Activated naive CD4-positive, alpha-beta T cell treated with anti-CD3 and anti-CD28 coated beads, Interleukin-2, amount 50 U/mL, for 16 hours (primary cell): ENCODE data around the gene DNAAF5.

Source experiments
- DNase-seq: peaks from one replicate; pipeline ENCODE4 v3.0.0-alpha.2; 2020

Gene DNAAF5

DNA sequence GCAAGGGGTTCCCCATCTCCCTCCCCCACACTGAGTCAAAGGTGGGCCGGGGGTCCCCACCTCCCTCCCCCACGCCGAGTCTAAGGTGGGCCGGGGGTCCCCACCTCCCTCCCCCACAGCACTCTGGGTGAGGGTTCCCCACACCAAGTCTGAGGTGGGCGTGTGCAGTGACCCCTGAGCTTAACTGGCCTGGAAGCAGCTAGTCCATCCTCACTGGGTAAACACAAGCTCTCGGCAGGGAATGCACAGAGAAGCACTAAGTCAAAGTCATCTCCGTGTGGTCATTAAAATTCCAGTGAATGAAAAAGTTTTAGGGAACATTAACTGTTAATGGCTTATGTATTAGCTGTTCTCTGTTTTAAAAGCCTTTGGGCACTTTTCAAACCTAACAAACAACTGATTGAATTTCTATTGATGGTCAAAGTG, 44.3 kb downstream of the DNAAF5 start:
- DNase-seq = no peak

DNA sequence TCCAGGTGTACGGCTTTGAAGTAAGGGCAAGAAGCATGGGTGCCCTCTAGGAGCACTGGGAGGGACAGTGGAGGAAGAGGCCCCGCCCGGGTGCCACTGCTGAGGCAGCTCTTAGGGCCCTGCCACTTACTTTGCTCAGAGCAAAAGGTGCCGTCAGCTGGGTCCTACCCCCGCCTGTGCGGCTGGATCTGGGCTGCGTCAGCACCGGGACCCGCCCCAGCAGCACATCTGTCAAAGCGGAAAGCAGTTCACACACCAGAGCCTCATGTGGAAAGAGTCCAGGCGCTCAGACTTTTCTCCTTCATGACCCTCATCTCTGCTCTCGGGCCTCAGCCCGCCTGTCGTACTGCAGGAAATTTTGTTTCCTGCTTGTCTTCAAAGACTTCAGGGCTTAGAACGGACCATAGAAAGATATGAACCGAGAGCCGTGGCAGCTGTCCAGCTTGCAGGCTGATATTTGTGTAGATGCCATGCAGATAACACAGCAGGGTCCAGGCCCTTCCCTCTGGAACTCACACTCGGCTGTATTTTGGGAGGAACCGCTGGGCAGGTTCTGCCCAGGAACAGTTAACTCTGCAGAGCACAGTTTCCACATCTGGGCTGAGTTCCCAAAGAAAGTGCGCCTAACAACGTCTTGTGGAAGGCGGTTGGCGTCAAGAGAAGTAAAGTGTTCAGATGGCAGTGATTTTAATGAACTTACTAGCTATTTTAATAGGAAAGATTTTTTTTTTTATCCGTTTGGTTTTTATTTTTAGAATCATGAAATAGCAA, 44.9 kb downstream of the DNAAF5 start:
- DNase-seq = no peak

GRCh38 chr7:772005-772294, 45.5 kb downstream of the DNAAF5 start:
- DNase-seq = no peak

DNA sequence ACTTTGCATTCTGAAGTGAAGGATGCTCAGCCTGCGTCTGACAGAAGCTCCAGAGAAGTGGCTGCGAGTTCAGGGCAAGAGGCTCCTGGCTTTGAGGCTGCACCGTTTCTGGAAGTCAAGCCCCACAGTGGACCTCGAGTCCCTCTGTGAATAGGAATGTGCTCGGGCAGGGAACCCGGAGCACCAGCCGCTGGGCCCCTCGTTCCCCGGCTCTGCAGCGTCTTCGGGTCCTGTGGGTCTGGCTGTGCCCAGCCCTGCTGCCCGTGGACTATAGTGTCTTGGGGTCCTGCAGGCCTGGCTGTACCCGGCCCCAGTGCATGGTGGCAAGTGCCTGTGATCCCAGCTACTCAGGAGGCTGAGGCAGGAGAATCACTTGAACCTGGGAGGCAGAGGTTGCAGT, 45.9 kb downstream of the DNAAF5 start:
- no peak for DNase-seq

DNA sequence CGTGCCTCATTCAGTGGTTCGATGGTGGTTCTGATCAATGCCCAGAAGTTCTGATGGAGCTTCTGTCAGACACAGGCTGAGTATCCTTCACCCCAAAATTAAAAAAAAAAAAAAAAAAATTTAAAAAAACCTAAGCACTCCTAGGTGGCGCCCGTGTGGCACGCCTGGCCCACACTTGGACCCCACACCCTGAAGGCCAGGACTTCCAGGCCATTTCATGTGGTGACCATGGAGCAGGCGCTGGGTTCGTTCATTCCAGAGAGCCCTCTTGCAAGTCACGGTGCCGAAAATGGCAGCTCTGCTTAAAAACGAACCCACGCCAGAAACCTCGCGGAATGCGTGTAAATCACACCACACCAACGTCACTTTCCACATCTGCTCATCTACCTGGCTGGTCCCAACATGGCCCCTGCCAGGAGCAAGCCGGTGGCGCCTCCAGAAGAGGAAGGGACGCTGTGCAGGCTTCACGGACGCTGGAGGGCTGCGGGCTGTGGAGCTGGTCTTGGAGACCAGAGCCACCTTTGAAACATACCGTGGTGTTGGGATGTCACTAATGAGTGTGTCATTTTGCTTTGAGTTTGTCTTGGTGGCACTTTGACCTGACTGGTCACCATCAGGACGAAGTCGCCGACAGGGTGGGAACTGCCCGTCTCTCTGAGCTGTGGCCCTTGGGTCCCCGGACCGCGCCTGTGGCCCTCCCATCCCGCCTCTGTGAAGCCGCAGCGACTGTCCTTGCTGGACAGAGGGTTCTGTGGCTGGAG, 46.5 kb downstream of the DNAAF5 start:
- DNase-seq = no peak

DNA sequence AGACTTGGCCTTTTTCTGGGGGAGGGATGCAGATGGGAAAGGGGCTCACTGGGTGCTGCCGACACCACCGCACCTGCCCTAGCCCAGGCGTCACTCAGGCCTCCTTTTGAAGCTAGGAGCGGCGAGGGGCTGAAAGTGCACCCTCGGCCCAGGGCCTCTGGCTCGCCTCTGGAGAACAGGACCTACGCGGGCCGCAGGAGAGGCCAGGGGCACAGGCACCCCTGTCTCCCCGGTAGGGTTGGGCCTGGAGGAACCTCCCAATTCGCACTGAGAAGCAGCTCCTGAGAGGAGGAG, 47.1 kb downstream of the DNAAF5 start:
- DNase-seq = no peak

- DNase-seq = peak; percentile 70
These were observed 47.9 kb downstream of the DNAAF5 start for GRCh38 chr7:774161-775109.

DNA sequence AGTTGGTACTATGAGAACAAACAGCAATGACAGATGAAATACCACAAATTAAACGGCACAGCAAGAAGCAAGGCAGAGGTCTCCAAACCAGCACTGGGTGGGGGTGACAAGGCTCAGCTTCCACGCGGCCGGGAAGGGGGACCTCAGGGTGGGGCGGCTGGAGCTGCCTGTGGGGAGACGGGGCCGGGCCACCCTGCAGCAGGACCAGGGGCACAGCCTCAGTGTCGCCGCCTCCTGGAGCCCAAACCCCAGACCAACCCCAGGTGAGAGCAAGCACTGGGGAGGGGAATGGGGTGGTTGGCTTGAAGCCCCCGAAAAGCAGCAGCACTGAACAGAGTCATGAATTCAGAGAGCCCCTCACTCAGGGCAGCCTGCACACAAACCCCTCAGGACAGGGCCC, 49.9 kb downstream of the DNAAF5 start:
- DNase-seq = no peak

GRCh38 chr7:776992-777727, 50.7 kb downstream of the DNAAF5 start:
- no peak for DNase-seq

GRCh38 chr7:777728-778078, 51.2 kb downstream of the DNAAF5 start:
- no peak for DNase-seq

GRCh38 chr7:778271-778967, 51.9 kb downstream of the DNAAF5 start:
- no peak for DNase-seq

- no peak for DNase-seq
These were observed 52.5 kb downstream of the DNAAF5 start for GRCh38 chr7:778968-779451.

DNA sequence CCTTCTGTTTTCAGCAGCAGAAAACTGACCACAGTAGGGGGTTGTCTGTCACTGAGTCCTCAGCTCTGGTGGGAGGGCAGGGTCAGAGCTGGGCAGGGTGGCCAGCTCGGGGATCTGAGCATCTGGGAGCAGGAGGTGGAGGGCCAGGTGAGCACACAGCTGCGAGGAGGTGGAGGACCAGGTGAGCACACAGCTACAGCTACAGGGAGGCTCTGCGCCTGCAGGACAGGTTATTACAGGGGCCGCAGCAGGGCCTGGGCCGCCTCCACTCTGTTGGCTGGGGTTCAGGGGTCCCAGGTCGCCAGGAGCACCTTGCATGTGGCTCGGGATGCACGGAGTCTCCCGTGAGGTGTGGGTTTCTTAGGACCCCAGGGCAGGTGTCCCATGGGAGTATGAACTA, 53.0 kb downstream of the DNAAF5 start:
- DNase-seq = no peak

DNA sequence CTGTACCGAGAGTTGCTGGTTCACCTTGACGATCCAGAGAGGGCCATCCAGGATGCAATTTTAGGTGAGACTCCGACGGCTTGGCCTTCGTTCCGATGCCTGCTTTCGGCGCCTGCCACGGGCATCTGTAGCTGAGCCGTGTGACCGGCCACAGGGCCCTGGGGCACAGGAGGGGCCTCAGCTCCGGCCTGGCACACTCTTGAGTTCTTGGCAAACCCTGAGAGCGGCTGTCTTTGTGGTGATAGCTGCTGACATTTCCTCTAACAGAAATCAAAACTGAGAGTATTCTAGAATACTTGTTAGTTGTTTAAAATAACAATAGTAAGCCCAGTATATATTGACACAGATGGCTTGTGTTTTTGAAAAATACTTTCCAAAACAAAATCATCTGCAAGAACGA, 53.6 kb downstream of the DNAAF5 start:
- no peak for DNase-seq

GRCh38 chr7:780516-780915, 54.0 kb downstream of the DNAAF5 start:
- no peak for DNase-seq

GRCh38 chr7:781186-781849, 54.8 kb downstream of the DNAAF5 start:
- no peak for DNase-seq

GRCh38 chr7:781936-782529, 55.5 kb downstream of the DNAAF5 start:
- no peak for DNase-seq

GRCh38 chr7:782718-783449, 56.4 kb downstream of the DNAAF5 start:
- no peak for DNase-seq

DNA sequence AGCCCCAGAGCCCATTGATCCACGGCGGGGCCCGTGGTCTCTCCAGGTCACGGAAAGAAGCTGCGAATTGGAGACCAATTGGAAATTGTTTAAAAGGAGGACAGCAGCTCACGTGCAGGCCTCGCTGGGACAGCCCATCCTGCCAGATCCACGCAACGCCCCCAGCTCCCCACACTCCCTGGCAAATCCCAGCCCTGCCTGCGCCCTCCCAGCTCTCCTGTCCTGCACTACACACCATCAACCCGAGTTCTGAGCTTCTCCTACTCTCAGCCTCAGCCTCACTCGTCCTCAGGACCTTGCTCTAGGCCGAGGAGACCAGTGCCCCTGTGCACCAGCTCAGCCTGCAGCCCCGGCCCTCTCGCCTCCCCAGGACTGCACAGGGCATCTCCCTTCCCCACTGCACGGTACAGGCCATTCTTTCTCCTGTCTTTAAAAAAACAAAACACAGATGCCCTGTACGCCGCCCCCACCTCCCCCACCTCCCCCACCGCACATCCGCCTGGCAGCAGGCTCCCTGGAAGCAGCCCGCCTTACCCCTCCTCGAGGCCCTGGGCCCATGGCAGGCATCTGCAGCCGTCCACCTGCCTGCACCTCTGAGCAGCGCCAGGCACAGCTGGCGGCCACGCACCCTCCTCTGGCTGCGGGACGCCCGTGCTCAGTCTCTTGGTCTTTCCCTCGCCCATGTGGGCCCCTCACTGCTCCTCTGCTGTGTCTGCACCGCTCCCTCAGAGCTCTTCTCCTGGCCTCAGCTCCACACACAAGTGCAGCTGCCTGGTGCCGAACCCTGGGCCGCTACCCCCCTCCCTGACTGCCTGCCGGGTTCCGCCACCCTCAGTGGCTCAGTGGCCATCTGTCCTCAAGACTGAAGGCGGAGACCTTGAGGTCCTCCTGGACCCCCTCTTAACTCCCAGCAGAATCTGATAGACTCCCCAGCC, 57.3 kb downstream of the DNAAF5 start:
- DNase-seq = no peak
